HL-60 (cell line): ENCODE data around the gene SPDEF.

Experiments
- DNase-seq, 2 experiments: peaks; one replicate each; pipeline ENCODE4 v3.0.0-alpha.2; 2010 to 2020; ENCODE audit warnings: low read depth in 1 of 2, low spot score in 1 of 2
- H3K27ac ChIP-seq: fragments of 250-450 bp; sonication (Bioruptor Pico); replicated peaks from 2 replicates; pipeline ENCODE4 v1.5.1; 2020; ENCODE audit warnings: mild to moderate bottlenecking, moderate library complexity
- H3K27me3 ChIP-seq: fragments of 250-450 bp; sonication (Bioruptor Pico); 2 replicates; pipeline ENCODE4 v1.5.1; 2021; ENCODE audit warnings: mild to moderate bottlenecking, moderate library complexity; ENCODE audit not compliant: insufficient read depth, poor library complexity, severe bottlenecking
- H3K4me3 ChIP-seq: replicated peaks from 2 replicates; pipeline ENCODE4 v1.5.1; 2011; ENCODE audit warnings: mild to moderate bottlenecking, control low read depth, low read length; ENCODE audit not compliant: insufficient read depth
- CTCF ChIP-seq: IDR thresholded peaks from one replicate; pipeline ENCODE4 v1.5.1; 2011; ENCODE audit warnings: low read length, control low read depth, inconsistent platforms; ENCODE audit not compliant: insufficient read depth
- GABPA ChIP-seq: IDR thresholded peaks from 2 replicates; pipeline ENCODE4 v1.6.1; 2012; ENCODE audit warnings: low read depth
- POLR2AphosphoS5 ChIP-seq: IDR thresholded peaks from 2 replicates; pipeline ENCODE4 v1.6.1; 2012; ENCODE audit warnings: low read depth
- REST ChIP-seq: IDR thresholded peaks from 2 replicates; pipeline ENCODE4 v1.6.1; 2012; ENCODE audit warnings: low read depth; ENCODE audit not compliant: insufficient replicate concordance
- SPI1 ChIP-seq: IDR thresholded peaks from 2 replicates; pipeline ENCODE4 v1.6.1; 2012; ENCODE audit warnings: low read depth, mild to moderate bottlenecking, borderline replicate concordance

SPDEF gene

GRCh38 chr6:34551720-34552119, 4.4 kb downstream of the SPDEF start:
- TF ChIP-seq GABPA: no peak
- TF ChIP-seq POLR2AphosphoS5: no peak
- no peak for TF ChIP-seq REST
- no peak for TF ChIP-seq SPI1
- no peak for TF ChIP-seq CTCF
- DNase-seq: no peak
- no peak overlapping the region for H3K27ac ChIP-seq
- no peaks in the 10 kb centered on the region for H3K27me3 ChIP-seq
- H3K4me3 ChIP-seq: no peak overlapping the region

- Histone ChIP-seq H3K27me3 (no peaks in the 10 kb centered on the region), H3K4me3 (no peak overlapping the region), H3K27ac (no peak overlapping the region)
- TF ChIP-seq GABPA (no peak), CTCF (no peak)
- DNase-seq: no peak
Observed at GRCh38 chr6:34549804-34550202, 6.3 kb downstream of the SPDEF start.

GRCh38 chr6:34549026-34549803, 6.9 kb downstream of the SPDEF start:
- no peaks in the 10 kb centered on the region for H3K27me3 ChIP-seq
- no peak overlapping the region for H3K4me3 ChIP-seq
- H3K27ac ChIP-seq: no peak overlapping the region
- TF ChIP-seq CTCF (no peak), POLR2AphosphoS5 (no peak), GABPA (no peak), SPI1 (no peak), REST (no peak)
- DNase-seq: no peak
